ENCODE data around the gene BRCA1. TPM values are rescaled to one million over a fixed set of nuclear protein-coding genes. Genes with fewer than 3 reads are reported as not detected.
"Not testable (repeated sequence)": the region's sequence is repeated elsewhere in the genome, so short reads cannot be mapped to it uniquely, and the experiment has no call there.

BRCA1 gene
- polyA plus RNA-seq, 1 donor from 2014 or later, result 1.0 TPM

- TF ChIP-seq RAD21 (conservative IDR thresholded peaks at IDR 0.05) (no peak), TAF1 (IDR thresholded peaks at IDR 0.05; ENCODE audit: low read depth) (no peak), POLR2AphosphoS5 (IDR thresholded peaks at IDR 0.05) (no peak), SMC3 (conservative IDR thresholded peaks at IDR 0.05; ENCODE audit: poor library complexity) (no peak), EZH2 (IDR thresholded peaks at IDR 0.05; ENCODE audit: borderline replicate concordance, insufficient read depth, low read length, poor library complexity, severe bottlenecking) (no peak), MXI1 (conservative IDR thresholded peaks at IDR 0.05; ENCODE audit: poor library complexity, severe bottlenecking) (no peak), EP300 (conservative IDR thresholded peaks at IDR 0.05; ENCODE audit: poor library complexity, severe bottlenecking) (no peak)
- TF ChIP-seq, protein P1, sequence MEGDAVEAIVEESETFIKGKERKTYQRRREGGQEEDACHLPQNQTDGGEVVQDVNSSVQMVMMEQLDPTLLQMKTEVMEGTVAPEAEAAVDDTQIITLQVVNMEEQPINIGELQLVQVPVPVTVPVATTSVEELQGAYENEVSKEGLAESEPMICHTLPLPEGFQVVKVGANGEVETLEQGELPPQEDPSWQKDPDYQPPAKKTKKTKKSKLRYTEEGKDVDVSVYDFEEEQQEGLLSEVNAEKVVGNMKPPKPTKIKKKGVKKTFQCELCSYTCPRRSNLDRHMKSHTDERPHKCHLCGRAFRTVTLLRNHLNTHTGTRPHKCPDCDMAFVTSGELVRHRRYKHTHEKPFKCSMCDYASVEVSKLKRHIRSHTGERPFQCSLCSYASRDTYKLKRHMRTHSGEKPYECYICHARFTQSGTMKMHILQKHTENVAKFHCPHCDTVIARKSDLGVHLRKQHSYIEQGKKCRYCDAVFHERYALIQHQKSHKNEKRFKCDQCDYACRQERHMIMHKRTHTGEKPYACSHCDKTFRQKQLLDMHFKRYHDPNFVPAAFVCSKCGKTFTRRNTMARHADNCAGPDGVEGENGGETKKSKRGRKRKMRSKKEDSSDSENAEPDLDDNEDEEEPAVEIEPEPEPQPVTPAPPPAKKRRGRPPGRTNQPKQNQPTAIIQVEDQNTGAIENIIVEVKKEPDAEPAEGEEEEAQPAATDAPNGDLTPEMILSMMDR (IDR thresholded peaks at IDR 0.05; ENCODE audit: poor library complexity, severe bottlenecking), result no peak
- TF ChIP-seq, protein P2, sequence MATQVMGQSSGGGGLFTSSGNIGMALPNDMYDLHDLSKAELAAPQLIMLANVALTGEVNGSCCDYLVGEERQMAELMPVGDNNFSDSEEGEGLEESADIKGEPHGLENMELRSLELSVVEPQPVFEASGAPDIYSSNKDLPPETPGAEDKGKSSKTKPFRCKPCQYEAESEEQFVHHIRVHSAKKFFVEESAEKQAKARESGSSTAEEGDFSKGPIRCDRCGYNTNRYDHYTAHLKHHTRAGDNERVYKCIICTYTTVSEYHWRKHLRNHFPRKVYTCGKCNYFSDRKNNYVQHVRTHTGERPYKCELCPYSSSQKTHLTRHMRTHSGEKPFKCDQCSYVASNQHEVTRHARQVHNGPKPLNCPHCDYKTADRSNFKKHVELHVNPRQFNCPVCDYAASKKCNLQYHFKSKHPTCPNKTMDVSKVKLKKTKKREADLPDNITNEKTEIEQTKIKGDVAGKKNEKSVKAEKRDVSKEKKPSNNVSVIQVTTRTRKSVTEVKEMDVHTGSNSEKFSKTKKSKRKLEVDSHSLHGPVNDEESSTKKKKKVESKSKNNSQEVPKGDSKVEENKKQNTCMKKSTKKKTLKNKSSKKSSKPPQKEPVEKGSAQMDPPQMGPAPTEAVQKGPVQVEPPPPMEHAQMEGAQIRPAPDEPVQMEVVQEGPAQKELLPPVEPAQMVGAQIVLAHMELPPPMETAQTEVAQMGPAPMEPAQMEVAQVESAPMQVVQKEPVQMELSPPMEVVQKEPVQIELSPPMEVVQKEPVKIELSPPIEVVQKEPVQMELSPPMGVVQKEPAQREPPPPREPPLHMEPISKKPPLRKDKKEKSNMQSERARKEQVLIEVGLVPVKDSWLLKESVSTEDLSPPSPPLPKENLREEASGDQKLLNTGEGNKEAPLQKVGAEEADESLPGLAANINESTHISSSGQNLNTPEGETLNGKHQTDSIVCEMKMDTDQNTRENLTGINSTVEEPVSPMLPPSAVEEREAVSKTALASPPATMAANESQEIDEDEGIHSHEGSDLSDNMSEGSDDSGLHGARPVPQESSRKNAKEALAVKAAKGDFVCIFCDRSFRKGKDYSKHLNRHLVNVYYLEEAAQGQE (IDR thresholded peaks at IDR 0.05; ENCODE audit: borderline replicate concordance), result no peak
- Histone ChIP-seq H3K27ac (ENCODE audit: low read length) (no peak overlapping the region), H3K27me3 (ENCODE audit: insufficient read depth, low read depth, low read length) (no peaks in the 10 kb centered on the region), H2AFZ (ENCODE audit: low read depth, low read length) (no peak overlapping the region), H4K20me1 (ENCODE audit: insufficient read depth) (no peaks in the 10 kb centered on the region), H3K36me3 (ENCODE audit: insufficient read depth, low read length) (no peaks in the 10 kb centered on the region), H3K4me3 (ENCODE audit: low read length) (no peak overlapping the region), H3K9me3 (ENCODE audit: low read length) (no peaks in the 10 kb centered on the region), H3K4me2 (ENCODE audit: low read length) (no peak overlapping the region), H3K9ac (ENCODE audit: low read length) (no peak overlapping the region), H3K79me2 (replicated peaks; ENCODE audit: insufficient read depth, low read length) (no peaks in the 10 kb centered on the region), H3K9me2 (ENCODE audit: insufficient read depth, low read length) (no peaks in the 10 kb centered on the region), H3F3A (ENCODE audit: insufficient read depth, low read length, poor library complexity, severe bottlenecking) (no peaks in the 10 kb centered on the region)
Observed at GRCh38 chr17:43105146-43105545, 20.0 kb downstream of the BRCA1 start.

- Histone ChIP-seq H3K4me2 (ENCODE audit: low read length) (no peak overlapping the region), H3K9me3 (ENCODE audit: low read length) (no peaks in the 10 kb centered on the region), H3K4me3 (ENCODE audit: low read length) (no peak overlapping the region), H2AFZ (ENCODE audit: low read depth, low read length) (no peak overlapping the region), H3K79me2 (replicated peaks; ENCODE audit: insufficient read depth, low read length) (no peaks in the 10 kb centered on the region), H3K27me3 (ENCODE audit: insufficient read depth, low read depth, low read length) (no peaks in the 10 kb centered on the region), H3K36me3 (ENCODE audit: insufficient read depth, low read length) (no peaks in the 10 kb centered on the region), H3K9me2 (ENCODE audit: insufficient read depth, low read length) (no peaks in the 10 kb centered on the region), H4K20me1 (ENCODE audit: insufficient read depth) (no peaks in the 10 kb centered on the region), H3F3A (ENCODE audit: insufficient read depth, low read length, poor library complexity, severe bottlenecking) (no peaks in the 10 kb centered on the region), H3K9ac (ENCODE audit: low read length) (no peak overlapping the region), H3K27ac (ENCODE audit: low read length) (no peak overlapping the region)
- TF ChIP-seq SMC3 (conservative IDR thresholded peaks at IDR 0.05; ENCODE audit: poor library complexity) (no peak), RAD21 (conservative IDR thresholded peaks at IDR 0.05) (no peak), MXI1 (conservative IDR thresholded peaks at IDR 0.05; ENCODE audit: poor library complexity, severe bottlenecking) (no peak), EZH2 (IDR thresholded peaks at IDR 0.05; ENCODE audit: borderline replicate concordance, insufficient read depth, low read length, poor library complexity, severe bottlenecking) (no peak), TAF1 (IDR thresholded peaks at IDR 0.05; ENCODE audit: low read depth) (no peak), EP300 (conservative IDR thresholded peaks at IDR 0.05; ENCODE audit: poor library complexity, severe bottlenecking) (no peak)
Observed at GRCh38 chr17:43104665-43105064, 20.5 kb downstream of the BRCA1 start.

DNA sequence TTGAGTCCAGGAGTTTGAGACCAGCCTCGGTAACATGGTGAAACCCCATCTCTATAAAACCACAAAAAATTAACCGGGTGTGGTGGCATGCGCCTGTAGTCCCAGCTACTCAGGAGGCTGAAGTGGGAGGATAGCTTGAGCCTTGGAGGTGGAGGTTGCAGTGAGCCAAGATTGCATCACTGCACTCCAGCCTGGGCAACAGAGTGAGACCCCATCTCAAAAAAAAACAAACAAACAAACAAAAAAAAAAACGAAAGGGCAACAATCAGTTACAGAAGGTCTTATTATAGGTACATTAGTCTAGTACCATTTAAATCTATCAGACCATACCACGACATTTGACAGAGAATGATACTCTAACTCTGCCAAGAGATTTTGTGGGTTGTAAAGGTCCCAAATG is 29.8 kb downstream of the BRCA1 start:
- H3K4me3 ChIP-seq (ENCODE audit: low read length); H3K9me2 ChIP-seq (ENCODE audit: insufficient read depth, low read length); H3K9me3 ChIP-seq (ENCODE audit: low read length); H3K27me3 ChIP-seq (ENCODE audit: insufficient read depth, low read depth, low read length); H3K4me2 ChIP-seq (ENCODE audit: low read length); H3K27ac ChIP-seq (ENCODE audit: low read length); H2AFZ ChIP-seq (ENCODE audit: low read depth, low read length); H3K36me3 ChIP-seq (ENCODE audit: insufficient read depth, low read length); H3K9ac ChIP-seq (ENCODE audit: low read length); H4K20me1 ChIP-seq (ENCODE audit: insufficient read depth); H3K79me2 ChIP-seq (replicated peaks; ENCODE audit: insufficient read depth, low read length); H3F3A ChIP-seq (ENCODE audit: insufficient read depth, low read length, poor library complexity, severe bottlenecking): not testable (repeated sequence)

Measured in neural cell (in vitro differentiated cells).